D341Med (cell line): ENCODE results near the gene YY1.
"Not testable (repeated sequence)": the region's sequence is repeated elsewhere in the genome, so short reads cannot be mapped to it uniquely, and the experiment has no call there.

Source experiments
- DNase-seq: peaks from one replicate; pipeline ENCODE4 v3.0.0; 2012; ENCODE audit warnings: low spot score

Gene YY1

DNA sequence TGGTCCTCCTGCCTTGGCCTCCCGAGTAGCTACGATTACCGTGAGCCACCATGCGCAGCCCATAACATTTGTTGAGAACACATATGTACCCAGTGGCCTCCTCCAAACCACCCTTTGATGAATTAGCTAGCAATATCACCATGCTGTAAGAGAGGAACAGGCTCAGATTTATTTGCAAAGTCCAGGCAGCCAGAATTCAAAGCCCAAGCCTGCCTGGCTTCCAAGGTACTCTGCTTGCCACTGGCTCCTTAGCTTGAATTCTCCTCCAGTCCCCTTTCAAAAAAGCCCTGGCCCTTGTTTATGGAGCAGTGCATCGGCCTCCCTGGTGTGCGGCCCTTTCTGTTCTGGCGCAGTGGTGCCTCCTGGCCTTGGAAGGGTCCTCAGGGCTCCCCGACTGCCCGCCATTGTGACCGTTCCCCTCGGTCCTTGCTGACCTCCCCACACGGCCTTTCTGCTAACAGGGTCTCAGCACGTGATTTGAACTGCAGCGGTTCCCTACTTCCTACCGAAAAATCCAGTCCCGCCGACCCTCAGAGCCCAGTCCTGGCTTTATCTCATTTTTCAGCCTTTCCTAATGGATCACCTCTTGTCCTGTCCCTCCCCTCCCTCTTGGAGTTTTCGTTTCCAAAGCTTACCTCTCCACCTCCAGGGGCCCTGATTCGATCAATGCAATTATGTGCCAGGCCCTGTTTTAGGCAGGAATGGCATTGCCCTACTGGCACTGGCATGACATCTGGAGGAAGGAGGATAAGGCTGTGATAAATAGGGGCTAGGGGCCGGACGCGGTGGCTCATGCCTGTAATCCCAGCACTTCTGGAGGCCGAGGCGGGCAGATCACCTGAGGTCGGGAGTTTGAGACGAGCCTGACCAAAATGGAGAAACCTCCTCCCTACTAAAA lies 45.3 kb downstream of the YY1 start:
- DNase-seq: peak; percentile 31

DNA sequence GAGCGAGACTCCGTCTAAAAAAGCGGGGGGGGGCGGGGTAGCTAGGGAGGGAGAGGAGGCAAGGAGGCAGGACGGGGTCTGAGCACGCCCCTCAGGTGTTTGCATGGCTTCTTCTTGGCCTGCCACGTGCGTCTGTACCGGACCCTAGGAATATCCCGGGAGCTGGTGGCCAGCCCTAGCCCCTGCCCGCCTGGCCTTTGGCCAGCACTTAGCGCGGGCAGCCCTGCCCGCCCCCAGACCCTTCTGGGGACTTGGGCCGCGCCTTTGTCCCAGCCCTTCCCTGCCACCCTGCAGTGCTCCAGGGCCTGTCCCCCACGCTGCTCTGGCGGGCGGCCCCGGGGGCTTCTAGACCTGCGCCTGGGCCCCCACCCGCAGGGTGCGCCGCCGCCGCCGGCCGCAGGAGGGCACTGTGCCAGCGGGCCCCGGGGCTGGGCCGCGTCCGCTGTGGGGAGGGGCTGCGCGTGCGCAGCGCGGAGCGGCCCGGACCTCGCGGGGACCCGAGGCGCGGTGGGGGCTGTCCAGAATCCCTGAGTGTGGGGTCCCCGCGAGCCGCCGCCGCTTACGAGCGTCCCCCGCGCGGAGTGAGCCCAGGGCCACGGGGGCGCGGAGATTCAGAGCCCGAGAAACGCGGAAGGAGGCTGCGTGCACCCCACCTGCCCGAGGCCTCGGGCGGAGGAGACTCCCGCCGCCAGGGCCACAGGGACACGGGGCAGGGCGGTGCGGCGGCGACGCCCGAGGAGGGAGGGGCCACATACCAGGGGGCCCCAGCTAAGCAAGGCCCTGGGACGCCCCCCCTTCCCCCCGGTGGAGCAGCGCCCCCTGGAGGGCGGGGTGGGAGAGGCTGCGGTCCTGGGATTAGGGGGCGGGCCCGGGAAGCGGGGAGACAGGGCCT lies 46.3 kb downstream of the YY1 start:
- peak; percentile 99 for DNase-seq

DNA sequence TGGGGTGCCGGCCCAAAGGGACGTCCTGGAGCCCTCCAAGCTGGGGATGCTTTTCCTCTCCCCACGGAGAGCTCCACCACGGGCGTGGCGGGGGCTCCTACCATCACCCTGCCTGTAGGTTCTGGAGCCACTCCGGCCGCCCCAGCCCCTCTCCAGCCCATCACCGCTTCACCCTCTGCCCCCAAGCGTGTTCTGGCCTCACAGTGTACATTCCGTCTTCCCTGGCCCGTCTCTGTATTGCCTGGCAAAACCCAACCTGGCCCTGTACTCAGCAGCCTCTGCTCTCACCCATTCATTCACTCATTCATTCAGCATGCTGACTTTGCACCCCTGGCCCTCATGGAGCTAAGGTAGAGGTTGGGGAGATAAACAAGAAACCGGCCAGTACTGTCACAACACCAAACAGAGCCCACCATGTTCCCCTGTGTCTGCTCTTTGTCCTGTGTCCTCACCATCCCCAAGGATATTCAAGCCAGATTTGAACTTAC lies 47.0 kb downstream of the YY1 start:
- no peak for DNase-seq

DNA sequence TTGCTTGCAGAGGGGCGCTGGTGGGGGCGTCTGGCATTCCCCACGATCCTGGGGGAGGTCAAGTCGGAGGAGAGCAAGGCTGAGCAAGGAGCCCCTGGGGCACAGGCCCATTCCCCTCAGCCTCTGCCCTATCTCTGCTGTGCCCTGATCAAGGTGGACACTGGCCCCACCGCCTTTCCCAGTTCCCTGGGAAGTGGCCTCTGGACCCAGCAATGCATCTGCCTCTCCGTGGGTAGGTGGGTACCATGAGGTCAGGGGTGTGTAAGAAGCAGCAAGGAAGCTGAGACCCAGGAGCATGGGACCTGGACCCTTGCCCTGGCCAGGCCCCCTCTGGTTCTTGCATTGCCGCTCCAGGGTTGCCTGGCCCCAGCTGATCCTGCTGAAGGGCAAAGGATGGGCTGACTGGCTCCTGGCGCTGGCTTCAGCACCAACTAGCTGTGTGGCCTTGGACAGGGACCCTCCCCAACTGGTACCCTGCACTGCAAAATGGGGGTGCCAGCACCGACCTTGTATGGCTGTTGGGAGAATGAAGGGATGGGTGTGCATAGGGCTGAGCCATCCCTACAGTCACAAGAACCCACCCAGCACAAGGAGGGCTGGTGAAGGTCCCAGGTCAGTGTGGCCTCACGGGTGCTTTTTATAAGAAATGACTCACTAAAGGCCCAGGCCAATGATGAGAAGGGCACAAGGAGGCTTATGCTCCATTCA lies 47.7 kb downstream of the YY1 start:
- no peak for DNase-seq

DNA sequence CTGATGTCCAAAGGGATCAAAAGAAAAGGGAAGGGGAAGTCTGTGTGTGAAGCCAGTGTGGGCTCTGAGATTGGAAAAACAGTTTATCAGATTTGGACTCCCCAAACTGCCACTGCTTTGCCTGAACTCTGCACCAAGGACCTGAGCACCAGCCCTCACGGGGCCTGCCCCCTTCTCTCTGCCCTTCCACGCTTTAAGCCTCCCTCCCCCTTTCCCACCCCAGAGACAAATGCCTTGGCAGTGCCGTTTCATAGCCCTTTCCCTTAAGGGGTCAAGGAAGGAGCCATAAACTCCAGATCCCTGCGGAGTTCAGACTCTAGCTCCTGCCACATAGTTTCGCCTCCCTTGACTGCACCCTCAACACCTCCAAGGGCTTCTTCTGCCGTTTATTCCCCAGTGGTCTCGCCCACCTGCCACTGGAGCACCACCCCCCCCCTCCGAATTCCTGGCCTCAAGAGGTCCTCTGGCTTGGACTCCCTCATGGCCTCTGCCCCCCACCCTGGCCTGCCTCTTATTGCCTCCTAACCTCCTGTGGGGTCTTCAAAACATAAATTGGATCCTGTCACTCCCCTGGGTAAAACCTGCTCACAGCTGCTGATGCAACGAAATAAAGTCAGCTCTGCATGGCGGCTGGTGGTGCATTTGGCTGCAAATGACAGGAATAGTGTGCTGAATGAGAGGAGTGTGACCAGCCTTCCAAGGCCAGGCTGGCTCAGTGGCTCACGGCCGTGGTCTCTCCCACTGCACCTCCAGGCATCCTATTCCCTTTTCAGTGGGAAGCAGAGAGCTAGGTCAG lies 48.5 kb downstream of the YY1 start:
- DNase-seq: no peak

DNA sequence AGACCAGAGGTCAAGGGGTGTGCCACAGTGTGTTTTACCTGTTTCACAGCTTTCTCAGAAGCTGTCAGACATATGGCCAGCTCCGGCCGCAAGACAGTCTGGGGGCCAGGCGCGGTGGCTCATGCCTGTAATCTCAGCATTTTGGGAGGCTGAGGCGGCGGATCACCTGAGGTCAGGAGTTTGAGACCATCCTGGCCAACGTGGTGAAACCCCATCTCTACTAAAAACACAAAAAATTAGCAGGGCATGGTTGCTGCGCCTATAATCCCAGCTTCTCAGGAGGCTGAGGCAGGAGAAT lies 49.0 kb downstream of the YY1 start:
- not testable (repeated sequence) for DNase-seq

DNA sequence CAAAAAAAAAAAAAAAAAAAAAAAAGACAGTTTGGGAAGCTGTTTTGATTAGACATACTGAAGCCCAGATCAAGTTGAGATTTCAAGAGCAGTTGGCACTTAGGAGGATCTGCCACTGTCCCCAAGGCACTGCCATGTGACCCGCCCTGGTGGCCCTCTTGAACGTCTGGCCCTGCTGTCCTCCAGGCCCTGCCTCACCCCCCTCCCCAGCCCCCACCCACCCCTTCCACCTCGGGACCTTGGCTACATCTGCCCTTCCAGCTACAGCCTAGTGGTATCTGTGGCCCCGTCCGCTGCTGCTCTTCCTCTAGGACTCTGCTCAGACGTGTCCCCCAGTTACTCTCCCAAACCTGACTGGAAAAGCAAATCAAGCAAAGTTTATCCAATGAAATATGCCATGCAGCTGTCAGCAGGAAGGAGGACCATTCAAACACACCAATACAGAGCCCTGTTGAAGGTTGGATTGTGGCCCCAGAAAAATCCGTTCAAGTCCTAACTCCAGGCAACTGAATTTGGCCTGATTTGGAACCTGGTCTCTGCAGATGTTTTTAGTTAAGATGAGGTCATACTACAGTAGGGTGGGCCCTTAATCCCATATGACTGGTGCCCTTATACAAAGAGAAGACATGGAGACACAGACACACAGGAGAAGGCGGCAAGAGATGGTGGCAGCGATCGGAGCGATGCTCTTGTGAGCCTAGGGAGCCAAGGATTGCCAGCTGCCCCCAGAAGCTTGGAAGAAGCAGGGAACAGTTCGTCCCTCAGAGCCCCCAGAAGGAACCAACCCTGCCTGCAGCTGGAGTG lies 49.6 kb downstream of the YY1 start:
- no peak for DNase-seq

DNA sequence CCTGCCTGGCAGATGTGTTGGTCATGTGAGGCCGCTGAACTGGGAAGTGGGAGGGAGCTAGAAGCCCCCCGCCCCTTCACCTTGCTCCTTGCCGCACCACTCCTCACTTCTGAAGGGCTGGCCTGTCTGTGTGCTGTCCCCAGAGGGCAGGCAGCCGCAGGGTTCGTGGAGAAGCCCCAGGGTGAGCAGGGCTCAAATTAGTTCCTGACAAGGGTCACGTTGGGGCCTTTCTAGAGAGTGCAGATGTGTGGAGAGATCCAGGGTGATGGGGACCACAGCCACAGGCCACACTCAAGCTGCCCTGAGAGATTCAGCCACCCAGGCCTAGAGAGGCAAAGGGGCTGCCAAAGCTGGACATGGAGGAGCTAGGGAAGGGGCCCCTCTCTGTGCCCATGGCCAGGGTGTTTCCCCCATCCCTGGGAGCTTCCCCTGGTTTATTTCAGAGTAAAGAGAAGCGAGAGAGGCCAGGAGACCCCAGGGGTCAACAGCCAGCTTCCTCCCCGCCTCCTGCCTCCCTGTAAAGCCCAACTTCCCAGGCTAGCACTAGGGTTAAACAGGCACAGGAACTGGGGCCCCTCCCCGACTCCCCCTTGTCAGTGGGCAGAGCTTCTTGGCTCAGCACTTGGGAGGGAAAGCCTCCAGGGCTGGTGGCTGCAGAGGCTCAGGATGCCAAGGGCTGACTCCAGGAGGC lies 51.1 kb downstream of the YY1 start:
- peak; percentile 26 for DNase-seq

DNA sequence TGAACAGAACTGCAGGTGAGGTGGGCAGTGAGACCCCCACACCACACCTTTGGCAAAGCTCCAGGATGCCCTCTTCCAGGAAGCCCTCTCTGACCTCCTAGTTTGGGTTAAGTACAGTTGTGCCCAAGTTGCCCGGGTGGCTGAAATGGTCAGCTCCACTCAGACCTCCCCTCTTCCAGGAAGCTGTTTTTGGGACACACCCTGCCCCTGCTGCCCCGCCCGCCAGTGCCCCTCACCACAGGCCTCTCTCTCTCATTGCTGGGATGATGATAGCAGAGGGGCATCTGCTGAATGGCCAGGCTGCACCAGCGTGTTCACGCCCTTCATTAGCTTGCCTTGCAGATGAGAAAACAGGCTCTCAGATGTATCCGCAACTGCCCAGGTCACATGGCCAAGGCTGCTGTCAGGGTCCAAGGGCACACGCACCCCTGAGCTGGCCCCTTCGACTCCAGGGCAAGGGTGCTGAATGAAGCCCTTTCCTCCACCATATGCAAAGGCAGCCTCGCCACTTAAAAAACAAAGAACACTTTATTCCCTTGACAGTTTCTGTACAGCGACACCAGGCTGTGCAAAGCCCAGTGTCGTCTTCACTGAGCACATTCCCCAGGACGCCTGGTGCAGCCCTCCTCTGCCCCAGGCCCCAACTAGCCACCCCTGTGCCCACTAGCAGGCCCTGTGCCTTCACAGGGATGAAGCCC lies 51.8 kb downstream of the YY1 start:
- DNase-seq: no peak

DNA sequence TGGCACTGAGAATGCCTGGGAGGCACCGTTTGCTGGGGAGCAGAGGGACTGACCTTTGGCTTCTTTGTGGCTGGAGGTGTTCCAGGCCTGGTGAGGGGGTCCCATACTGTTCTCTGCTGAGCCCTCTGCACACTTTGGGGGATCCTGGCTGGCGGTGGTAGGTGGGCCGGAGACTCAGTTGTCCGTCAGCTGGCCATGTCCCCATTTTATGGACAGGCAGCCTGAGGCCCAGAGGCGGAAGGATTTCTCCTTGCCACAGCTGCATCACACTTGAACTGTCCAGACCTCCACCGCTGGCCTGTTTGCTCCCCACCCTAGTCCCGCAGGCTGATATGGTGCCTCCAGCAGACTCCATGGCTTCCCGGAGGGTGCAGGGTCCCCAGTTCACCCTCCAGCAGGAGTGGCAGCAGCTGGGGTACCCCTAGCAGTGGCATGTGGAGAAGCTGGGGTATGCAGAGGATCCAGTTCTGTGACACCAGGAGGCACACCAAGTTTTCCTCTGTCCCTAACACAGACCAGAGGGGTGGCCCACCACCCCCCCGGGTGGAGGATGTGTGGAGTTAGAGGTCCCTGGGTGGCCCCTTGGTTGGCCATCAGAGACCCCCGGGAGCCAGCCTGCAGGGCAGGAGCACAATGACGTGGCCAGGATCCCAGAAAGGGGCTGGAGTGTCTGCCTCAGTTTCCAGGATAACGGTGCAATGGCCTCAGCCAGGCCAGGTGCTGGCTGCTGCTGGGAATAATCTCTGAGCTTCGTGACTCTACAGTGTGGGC lies 52.5 kb downstream of the YY1 start:
- no peak for DNase-seq

DNA sequence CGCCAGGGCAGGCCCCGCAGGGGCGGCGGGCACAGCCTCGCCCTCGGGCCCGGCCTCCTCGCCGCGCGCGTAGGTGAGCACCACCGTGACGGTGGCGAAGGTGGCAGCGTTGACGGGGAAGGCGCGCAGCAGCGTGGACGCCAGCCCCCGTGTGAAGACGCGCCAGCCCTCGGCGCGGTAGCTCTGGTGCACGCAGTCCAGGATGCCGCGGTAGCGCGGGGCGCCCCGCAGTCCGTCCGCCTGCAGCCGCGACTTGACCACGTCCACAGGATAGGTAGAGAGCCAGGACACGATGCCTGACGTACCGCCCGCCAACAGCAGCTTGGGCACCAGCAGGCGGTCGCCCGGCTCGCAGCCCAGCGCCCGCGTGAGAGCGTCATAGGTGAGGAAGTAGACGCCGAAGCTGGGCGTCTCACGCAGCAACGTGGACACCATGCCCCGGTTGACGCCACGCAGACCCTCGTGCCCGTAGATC lies 53.4 kb downstream of the YY1 start:
- DNase-seq: peak; percentile 29

DNA sequence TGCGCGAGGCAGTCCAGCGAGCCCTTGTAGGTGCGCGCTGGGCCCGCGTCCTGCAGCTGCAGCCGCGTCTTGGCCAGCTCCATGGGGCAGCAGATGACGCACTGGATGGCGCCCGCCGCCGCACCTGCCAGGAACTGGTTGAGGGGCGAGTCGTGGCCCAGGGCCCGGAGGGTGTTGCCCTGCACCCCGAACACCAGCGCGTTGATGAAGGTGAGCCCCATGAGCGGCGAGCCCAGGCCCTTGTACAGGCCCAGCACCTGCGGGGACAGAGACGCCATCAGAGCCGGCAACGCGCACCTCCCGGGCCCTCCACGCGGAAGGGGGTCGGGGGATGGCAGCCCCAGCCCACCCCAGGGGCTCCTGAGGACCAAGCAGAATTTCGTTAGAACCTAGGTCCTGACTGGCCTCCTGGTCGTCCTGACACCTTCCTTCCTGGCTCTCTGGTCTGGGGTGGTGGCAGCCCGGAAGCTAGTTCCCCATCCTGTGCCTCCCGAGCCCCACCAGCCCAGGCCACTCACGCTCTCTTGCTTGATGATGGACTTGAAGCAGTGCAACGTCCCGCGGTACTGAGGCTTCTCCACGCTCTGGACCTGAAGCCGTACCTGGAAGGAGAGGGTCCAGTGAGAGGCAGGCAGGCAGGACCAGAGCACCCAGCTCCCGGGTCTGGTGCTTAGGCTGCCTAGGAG lies 54.0 kb downstream of the YY1 start:
- DNase-seq: peak; percentile 29

DNA sequence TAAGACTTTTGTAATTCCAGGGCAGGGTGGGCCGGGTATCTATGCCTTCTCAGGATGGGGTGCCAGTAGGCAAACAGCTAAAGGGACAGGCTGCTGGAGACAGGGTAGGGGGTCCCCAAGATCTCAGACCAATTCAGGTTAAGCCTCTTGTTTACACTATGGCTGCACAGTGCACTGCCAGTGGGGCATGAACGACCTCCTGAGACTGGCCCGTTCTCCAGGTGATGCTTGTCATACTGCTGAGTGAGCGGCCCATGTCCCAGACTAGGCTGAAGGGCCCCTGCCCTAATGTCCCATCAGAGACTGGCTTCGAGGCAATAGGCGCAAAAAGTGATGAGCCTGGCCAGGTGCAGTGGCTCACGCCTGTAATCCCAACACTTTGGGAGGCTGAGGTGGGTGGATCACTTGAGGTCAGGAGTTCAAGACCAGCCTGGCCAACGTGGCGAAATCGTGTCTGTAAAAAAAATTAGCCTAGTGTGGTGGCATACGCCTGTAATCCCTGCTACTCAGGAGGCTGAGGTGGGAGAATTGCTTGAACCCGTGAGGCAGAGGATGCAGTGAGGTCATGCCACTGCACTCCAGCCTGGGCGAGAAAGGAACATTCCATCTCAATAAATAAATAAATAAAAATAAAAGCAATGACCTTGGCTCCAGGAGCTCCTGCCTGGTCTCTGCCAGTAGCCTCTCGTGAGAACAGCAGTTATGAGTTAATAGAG lies 54.7 kb downstream of the YY1 start:
- DNase-seq: no peak

DNA sequence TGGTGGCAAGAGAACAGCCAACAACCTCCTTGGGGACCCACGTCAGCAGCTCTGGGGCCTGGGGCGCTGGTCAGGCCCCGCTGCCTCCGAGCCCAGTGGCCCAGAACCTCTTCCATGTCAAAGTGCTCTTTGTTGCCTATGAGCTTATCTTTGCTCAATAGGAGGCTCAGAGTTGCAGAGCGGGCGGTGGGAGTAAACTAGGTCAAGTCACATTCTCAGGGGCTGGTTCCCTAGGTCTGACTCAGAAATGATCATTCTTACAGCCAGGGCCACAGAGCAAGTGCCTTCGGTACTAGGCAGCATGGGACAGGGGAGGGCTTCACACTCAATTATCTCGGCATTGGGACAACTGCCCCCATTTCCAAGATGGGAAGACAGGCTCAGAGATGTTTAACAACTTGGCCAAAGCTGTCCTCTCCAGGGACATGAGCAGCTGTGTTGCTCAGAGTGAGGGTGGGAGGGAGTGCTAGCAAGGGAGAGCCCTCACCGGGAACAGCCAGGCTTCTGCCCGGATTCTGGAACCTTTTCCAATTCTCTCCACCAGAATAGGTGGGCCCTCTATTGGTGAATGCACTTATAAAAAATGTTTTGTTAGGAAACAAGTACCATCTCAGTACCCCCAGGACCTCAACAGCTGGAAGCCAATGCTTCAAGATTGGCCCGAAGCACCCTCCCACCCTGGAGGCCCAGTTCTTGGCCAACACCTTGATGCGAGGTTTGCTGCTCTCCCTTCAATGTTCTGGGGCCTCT lies 55.4 kb downstream of the YY1 start:
- DNase-seq: peak; percentile 34

DNA sequence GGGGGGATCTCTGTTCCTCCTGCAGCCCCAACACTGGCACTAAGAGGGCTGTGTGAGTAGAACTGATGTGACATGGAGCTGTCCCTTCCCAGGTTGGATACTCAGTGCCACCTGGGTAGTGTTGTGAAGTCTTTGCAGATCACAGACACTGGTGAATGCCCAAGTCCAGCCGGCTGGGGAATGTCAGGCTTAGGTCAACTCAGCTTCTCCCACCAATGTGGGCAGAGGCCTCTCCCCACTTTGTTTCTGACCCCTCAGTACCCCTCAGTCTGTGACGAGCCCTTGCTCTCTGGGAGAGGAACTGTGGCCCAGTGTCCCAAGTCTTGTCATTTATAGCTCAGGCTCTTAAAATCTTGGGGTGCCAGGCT lies 56.0 kb downstream of the YY1 start:
- DNase-seq: no peak

DNA sequence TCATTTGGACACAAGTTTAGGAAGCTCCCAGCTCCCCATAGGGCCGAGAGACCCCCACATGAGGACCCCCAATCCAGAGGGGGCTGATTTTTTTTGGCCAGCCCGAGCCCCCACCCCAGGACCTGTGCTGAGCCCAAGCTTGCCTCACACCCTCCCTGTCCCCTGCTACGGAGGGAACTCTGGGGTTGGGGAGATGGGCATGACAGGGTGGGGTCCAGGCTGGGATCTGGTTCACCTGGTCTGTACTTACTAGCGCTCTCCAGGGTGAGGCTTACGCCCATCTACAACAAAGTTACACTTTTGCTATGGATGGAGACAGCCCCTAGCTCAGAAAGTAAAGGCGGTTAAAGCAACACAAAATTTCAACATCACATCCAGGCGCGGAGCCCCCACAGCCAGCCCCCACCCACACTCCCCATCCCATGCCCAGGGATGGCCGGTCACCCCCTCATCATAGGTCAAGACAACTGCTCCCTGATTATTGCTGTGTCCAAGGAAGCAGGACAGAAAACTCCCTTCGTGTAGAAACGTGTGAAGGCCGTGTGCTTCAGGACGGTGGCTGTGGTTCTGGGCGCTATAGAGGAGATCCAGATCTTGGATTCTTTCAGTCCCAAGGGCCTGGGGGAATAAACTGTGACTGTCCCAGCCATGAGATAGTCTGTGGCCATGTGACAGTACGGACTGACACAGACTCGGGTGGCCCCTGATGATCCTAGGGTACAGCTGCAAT lies 56.6 kb downstream of the YY1 start:
- no peak for DNase-seq
